SK-N-SH treated with all-trans-retinoic acid at 6 μM for 48 hours (cell line): ENCODE data around the gene MTCL3.

Source experiments
- ARNTL ChIP-seq: fragments of 450-650 bp; formaldehyde crosslinking; IDR thresholded peaks from 2 replicates; pipeline ENCODE4 v1.5.0; 2020; ENCODE audit warnings: low read depth, mild to moderate bottlenecking, moderate library complexity, borderline replicate concordance
- ESRRG ChIP-seq: fragments of 250-450 bp; sonication (Bioruptor Pico); IDR thresholded peaks from 2 replicates; pipeline ENCODE4 v1.6.1; 2021; ENCODE audit warnings: mild to moderate bottlenecking
- POU6F1 ChIP-seq: fragments of 250-450 bp; sonication (Bioruptor Pico); IDR thresholded peaks from 2 replicates; pipeline ENCODE4 v1.8.0; 2021; ENCODE audit warnings: low read depth, mild to moderate bottlenecking, moderate library complexity, borderline replicate concordance
- PPARA ChIP-seq: fragments of 250-450 bp; sonication (Bioruptor Pico); IDR thresholded peaks from 2 replicates; pipeline ENCODE4 v1.5.0; 2020; ENCODE audit warnings: mild to moderate bottlenecking, borderline replicate concordance
- SNAI2 ChIP-seq: fragments of 250-450 bp; sonication (Bioruptor Pico); IDR thresholded peaks from 2 replicates; pipeline ENCODE4 v1.5.0; 2020; ENCODE audit warnings: mild to moderate bottlenecking, moderate library complexity
- TCF4 ChIP-seq: fragments of 250-450 bp; sonication (Bioruptor Pico); IDR thresholded peaks from 2 replicates; pipeline ENCODE4 v1.8.0; 2021; ENCODE audit warnings: mild to moderate bottlenecking, moderate library complexity, borderline replicate concordance
- TOX ChIP-seq: fragments of 250-450 bp; sonication (Bioruptor Pico); IDR thresholded peaks from 2 replicates; pipeline ENCODE4 v1.8.0; 2021; ENCODE audit warnings: mild to moderate bottlenecking, moderate library complexity, borderline replicate concordance
- ZFP3 ChIP-seq: fragments of 250-450 bp; sonication (Bioruptor Pico); IDR thresholded peaks from 2 replicates; pipeline ENCODE4 v1.5.0; 2020; ENCODE audit warnings: mild to moderate bottlenecking, moderate library complexity
- ZFP30 ChIP-seq: fragments of 450-650 bp; formaldehyde crosslinking; IDR thresholded peaks from 2 replicates; pipeline ENCODE4 v1.5.0; 2022; ENCODE audit warnings: mild to moderate bottlenecking, moderate library complexity
- ZNF8 ChIP-seq: fragments of 450-650 bp; formaldehyde crosslinking; IDR thresholded peaks from 2 replicates; pipeline ENCODE4 v1.5.0; 2020; ENCODE audit warnings: mild to moderate bottlenecking, moderate library complexity

- TF ChIP-seq TOX (CRISPR knock-in tag) (no peak), ZNF8 (CRISPR knock-in tag) (no peak), ZFP30 (CRISPR knock-in tag) (no peak), PPARA (CRISPR knock-in tag) (no peak), ARNTL (CRISPR knock-in tag) (no peak), TCF4 (CRISPR knock-in tag) (no peak), ESRRG (CRISPR knock-in tag) (no peak), POU6F1 (CRISPR knock-in tag) (no peak), ZFP3 (no peak), SNAI2 (CRISPR knock-in tag) (no peak)
These were observed 43.9 kb downstream of the MTCL3 start for GRCh38 chr6:127475135-127475822.
